Measurements from ENCODE around the gene RNU6-1. TPM values are rescaled to one million over a fixed set of nuclear protein-coding genes. Genes with fewer than 3 reads are reported as not detected.
A peak's percentile ranks its signal among the peaks of the same experiment; 100 is the strongest.

The RNU6-1 gene
- total RNA-seq (2022) (not detected in 2 replicates), Bru-seq, nascent RNA (not detected), BruChase-seq, experiment 1, labeled RNA remaining after a 2-hour chase (not detected), BruChase-seq, experiment 2, labeled RNA remaining after a 6-hour chase (not detected)
- long read RNA-seq, partial matches to known transcripts: 0 of 1 reads
- long read RNA-seq, other reads (novel, unspliced or antisense): 0 of 1 reads

GRCh38 chr15:67839929-67840748 lies at the start of gene RNU6-1:
Gene RNU6-1, minus strand, starts transcription at chr15:67840045.
- H3K4me1 Mint-ChIP-seq (ENCODE audit: low read depth, unreplicated experiment): peaks cover 27% of the 10 kb centered on the region
- intact Hi-C loops (cut with micrococcal nuclease; ENCODE audit: unreplicated experiment): loop anchor here (1.0 to 10.0 kb wide), 6 partner anchors 23 to 795 kb away; partner anchors contain the start of genes C15orf61 and PIAS1
- peak within 1 kb of the TSS; percentile 70 for H3K4me3 Mint-ChIP-seq (ENCODE audit: unreplicated experiment)
- ChIA-PET CTCF (no interaction called here), POLR2A (interaction anchor here (0.6 kb wide), 1 partner anchor 214 kb away, joined by 3 read pairs; the partner anchor contains the start of gene PIAS1)
- TF ChIP-seq CTCF (IDR thresholded peaks at IDR 0.05; ENCODE audit: insufficient read depth in 1 of 2, low read depth in 1 of 2, low read length in 1 of 2, severe bottlenecking in 1 of 2, unreplicated experiment in 1 of 2): no peak
- BruUV-seq (replicated peaks): no TSS peak
- no peaks in the 10 kb centered on the region for H3K9me3 ChIP-seq
- H3K4me3 ChIP-seq (ENCODE audit: low read depth, low read length): peak within 1 kb of the TSS; percentile 85
- peak within 1 kb of the TSS; percentile 95 for H3K27ac Mint-ChIP-seq (ENCODE audit: unreplicated experiment)
- H3K36me3 ChIP-seq (ENCODE audit: control insufficient read depth, insufficient read depth, low read length): no peaks in the 10 kb centered on the region
- H3K27me3 ChIP-seq (replicated peaks; ENCODE audit: control insufficient read depth, insufficient read depth, low read length): no peaks in the 10 kb centered on the region
- peaks cover 15% of the 10 kb centered on the region for H3K36me3 Mint-ChIP-seq (ENCODE audit: insufficient read depth, unreplicated experiment)
- peaks cover 32% of the 10 kb centered on the region for H3K4me1 ChIP-seq
- DNase-seq: peak; percentile 92 to 94
- H3K27me3 Mint-ChIP-seq (ENCODE audit: insufficient read depth, unreplicated experiment): no peaks in the 10 kb centered on the region
- no peaks in the 10 kb centered on the region for H3K9me3 Mint-ChIP-seq (ENCODE audit: unreplicated experiment)

- BruUV-seq (replicated peaks): no TSS peak
- POLR2A ChIA-PET: no interaction called here
- Mint-ChIP-seq H3K36me3 (ENCODE audit: insufficient read depth, unreplicated experiment) (no peaks in the 10 kb centered on the region), H3K27me3 (ENCODE audit: insufficient read depth, unreplicated experiment) (no peaks in the 10 kb centered on the region), H3K9me3 (ENCODE audit: unreplicated experiment) (peaks cover 10% of the 10 kb centered on the region), H3K4me3 (ENCODE audit: unreplicated experiment) (no peak overlapping the region), H3K27ac (ENCODE audit: unreplicated experiment) (no peak overlapping the region), H3K4me1 (ENCODE audit: low read depth, unreplicated experiment) (peaks cover 17% of the 10 kb centered on the region)
- CTCF ChIA-PET: no interaction called here
- TF ChIP-seq CTCF (IDR thresholded peaks at IDR 0.05; ENCODE audit: insufficient read depth in 1 of 2, low read depth in 1 of 2, low read length in 1 of 2, severe bottlenecking in 1 of 2, unreplicated experiment in 1 of 2): no peak
- no peak for DNase-seq
- no peak overlapping the region for H3K4me3 ChIP-seq (ENCODE audit: low read depth, low read length)
- intact Hi-C loops (cut with micrococcal nuclease; ENCODE audit: unreplicated experiment): no loop called here
- no peaks in the 10 kb centered on the region for H3K36me3 ChIP-seq (ENCODE audit: control insufficient read depth, insufficient read depth, low read length)
- H3K9me3 ChIP-seq: no peaks in the 10 kb centered on the region
- no peaks in the 10 kb centered on the region for H3K27me3 ChIP-seq (replicated peaks; ENCODE audit: control insufficient read depth, insufficient read depth, low read length)
- H3K4me1 ChIP-seq: peaks cover 20% of the 10 kb centered on the region
These were observed 47.9 kb upstream of the RNU6-1 start for GRCh38 chr15:67887776-67888175.

GRCh38 chr15:67885861-67886260 lies 46.0 kb upstream of the RNU6-1 start:
- no peaks in the 10 kb centered on the region for H3K36me3 ChIP-seq (ENCODE audit: control insufficient read depth, insufficient read depth, low read length)
- peak overlapping the region; percentile 60 for H3K4me3 Mint-ChIP-seq (ENCODE audit: unreplicated experiment)
- H3K27me3 Mint-ChIP-seq (ENCODE audit: insufficient read depth, unreplicated experiment): no peaks in the 10 kb centered on the region
- H3K36me3 Mint-ChIP-seq (ENCODE audit: insufficient read depth, unreplicated experiment): no peaks in the 10 kb centered on the region
- no peaks in the 10 kb centered on the region for H3K9me3 ChIP-seq
- ChIA-PET CTCF (no interaction called here), POLR2A (no interaction called here)
- peak overlapping the region; percentile 36 for H3K27ac Mint-ChIP-seq (ENCODE audit: unreplicated experiment)
- H3K4me3 ChIP-seq (ENCODE audit: low read depth, low read length): no peak overlapping the region
- no peak for DNase-seq
- no TSS peak for BruUV-seq (replicated peaks)
- peaks cover 29% of the 10 kb centered on the region for H3K4me1 ChIP-seq
- no peaks in the 10 kb centered on the region for H3K27me3 ChIP-seq (replicated peaks; ENCODE audit: control insufficient read depth, insufficient read depth, low read length)
- H3K4me1 Mint-ChIP-seq (ENCODE audit: low read depth, unreplicated experiment): peaks cover 30% of the 10 kb centered on the region
- H3K9me3 Mint-ChIP-seq (ENCODE audit: unreplicated experiment): peaks cover 10% of the 10 kb centered on the region
- no peak for TF ChIP-seq CTCF (IDR thresholded peaks at IDR 0.05; ENCODE audit: insufficient read depth in 1 of 2, low read depth in 1 of 2, low read length in 1 of 2, severe bottlenecking in 1 of 2, unreplicated experiment in 1 of 2)
- intact Hi-C loops (cut with micrococcal nuclease; ENCODE audit: unreplicated experiment): loop anchor here (2.0 kb wide), 1 partner anchor 75 kb away; no protein-coding TSS in a partner anchor
